ENCODE data around the gene GPRIN2.
A peak's percentile ranks its signal among the peaks of the same experiment; 100 is the strongest.
"Not testable (repeated sequence)": the region's sequence is repeated elsewhere in the genome, so short reads cannot be mapped to it uniquely, and the experiment has no call there.

The GPRIN2 gene

DNA sequence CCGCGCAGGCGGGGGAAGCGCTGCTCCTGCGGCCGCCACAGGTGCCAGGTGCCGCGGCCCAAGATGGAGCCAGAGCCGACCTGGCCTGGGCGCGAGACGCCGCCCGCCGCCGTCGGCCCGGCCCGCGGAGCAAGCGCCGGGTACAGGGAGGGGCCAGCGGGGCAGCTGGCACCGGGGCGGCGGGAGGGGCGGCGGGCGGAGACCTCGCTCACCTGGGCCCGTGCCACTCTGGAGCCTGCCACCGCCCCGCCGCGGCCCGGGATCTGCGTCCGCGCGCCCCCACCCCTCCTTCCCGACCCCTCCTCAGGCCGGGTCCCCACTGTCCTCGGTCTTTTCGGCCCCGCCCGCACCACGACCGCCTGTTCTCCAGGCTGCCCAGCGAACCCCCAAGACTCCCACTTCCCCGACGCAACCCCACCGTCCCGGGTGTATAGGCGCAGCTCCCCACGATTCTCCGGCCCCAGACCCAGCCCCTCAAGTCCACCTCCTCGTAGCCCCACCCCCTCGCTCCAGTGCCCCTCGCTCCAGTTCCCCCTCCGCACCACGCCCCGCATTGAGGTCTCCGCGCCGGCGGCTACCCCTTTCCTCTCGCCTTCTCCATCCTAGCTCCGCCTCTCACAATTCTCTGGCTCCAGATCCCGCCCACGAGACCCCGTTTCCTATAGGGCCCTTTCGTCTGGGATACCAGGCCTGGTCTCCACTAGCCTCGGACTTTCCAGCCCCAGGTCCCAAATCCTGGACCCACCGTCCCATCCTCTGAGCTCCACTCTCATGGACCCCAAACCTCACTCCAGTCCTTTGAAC is at the start of gene GPRIN2:
Gene GPRIN2, minus strand, starts transcription at position 144 of the 804 bp plus-strand sequence. CDS start 5,922 bp downstream, outside the sequence.
- no peak for DNase-seq

- not testable (repeated sequence) for DNase-seq
These were observed 44.1 kb upstream of the GPRIN2 start for GRCh38 chr10:46600516-46600915.

GRCh38 chr10:46597616-46598246 is 41.3 kb upstream of the GPRIN2 start:
- DNase-seq = not testable (repeated sequence)

DNA sequence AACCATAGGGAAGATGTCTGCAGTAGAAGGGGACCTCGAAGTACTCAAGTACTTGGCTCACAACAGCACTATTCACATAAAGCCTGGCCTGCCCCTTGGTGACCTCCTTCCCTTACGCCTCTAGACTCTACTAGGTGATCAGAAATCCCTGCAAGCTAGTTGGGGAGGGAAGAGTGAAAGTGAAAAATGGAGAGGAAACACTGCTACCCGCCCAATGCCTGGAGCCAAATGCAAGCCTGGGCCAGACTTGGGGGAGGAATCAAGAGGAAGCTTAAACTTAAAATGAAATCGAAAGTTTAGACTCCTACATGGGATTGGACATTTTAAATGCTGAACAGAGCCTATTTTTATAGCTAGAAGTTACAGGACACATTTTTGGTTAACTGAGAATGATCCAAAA is 40.1 kb upstream of the GPRIN2 start:
- peak in 1 of 2 donors; percentile 6 for DNase-seq

- not testable (repeated sequence) for DNase-seq
These were observed 38.1 kb upstream of the GPRIN2 start for GRCh38 chr10:46594453-46595063.

GRCh38 chr10:46593307-46593706 is 36.8 kb upstream of the GPRIN2 start:
- DNase-seq = not testable (repeated sequence)

DNA sequence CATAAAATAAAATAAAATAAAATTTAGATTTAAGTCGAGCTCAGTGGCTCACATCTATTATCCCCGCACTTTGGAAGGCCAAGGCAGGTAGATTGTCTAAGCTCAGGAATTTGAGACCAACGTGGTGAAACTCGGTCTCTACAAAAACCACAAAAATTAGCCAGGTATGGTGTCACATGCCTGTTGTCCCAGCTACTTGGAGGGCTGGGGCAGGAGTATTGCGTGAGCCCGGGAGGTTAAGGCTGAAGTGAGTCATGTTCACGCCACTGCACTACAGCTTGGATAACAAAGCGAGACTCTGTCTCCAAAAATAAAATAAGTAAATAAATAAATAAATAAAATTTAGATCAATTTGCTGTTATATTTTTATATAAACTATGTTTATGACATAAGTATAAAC is 34.6 kb upstream of the GPRIN2 start:
- DNase-seq = not testable (repeated sequence)

GRCh38 chr10:46589589-46589988 is 33.1 kb upstream of the GPRIN2 start:
- DNase-seq = not testable (repeated sequence)

- not testable (repeated sequence) for DNase-seq
These were observed 31.8 kb upstream of the GPRIN2 start for GRCh38 chr10:46588221-46588620.

DNA sequence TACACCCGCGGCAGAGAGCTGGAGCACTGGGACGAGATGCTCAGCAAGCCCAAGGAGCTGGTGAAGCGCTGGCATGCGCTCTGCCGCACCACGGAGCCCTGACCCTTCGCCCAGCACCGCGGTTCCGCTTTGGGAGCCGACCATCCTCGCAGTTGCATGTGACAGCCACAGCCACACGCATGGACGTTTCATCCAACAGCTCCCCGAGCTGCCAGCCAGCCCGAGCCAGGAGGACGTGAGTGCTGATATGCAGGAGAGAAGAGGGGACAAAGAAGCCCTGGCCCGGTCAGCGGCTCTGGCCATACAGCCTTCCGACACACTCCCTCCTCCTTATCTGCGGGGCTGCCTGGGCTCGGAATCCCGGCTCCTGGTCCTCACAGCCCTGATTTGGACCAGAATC is 31.1 kb upstream of the GPRIN2 start:
- not testable (repeated sequence) for DNase-seq

- DNase-seq = not testable (repeated sequence)
These were observed 28.8 kb upstream of the GPRIN2 start for GRCh38 chr10:46585246-46585645.

DNA sequence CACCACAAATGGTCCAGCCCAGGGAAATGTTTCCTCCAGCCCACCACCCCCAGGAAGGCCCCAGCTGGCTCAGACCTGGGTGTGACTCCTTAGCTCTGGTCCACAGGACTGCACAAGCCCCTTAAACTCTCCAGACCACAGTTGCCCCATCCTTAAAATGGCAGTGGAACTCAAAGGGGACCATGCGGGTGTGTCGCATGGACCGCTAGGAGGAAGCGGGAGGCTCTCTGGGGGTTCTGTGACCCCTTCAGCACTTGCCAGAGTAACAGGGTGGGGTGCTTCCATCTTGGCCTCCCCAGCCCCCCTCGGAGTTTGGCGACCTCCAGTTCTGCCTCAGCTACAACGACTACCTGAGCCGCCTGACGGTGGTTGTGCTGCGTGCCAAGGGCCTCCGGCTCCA is 27.7 kb upstream of the GPRIN2 start:
- not testable (repeated sequence) for DNase-seq

DNA sequence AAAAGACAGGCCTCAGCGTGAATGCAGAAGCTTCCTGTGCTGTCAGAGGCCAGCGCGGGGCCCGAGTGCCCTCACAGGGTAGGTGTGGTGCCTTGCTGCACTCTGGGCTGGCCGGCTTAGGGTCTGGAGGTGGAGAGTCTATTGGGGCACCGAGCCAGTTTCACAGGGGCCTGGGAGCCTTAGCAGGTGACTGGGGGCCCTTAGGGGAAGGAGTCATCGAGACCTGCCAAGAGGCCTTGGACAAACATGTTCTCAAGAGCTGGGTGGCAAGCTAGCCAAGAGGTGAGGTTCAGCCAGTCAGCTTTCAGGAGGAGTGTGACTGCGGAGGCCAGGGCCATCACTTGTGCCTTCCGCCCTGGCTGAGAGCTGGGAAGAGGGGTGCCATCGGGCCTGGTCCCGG is 26.1 kb upstream of the GPRIN2 start:
- DNase-seq = not testable (repeated sequence)

DNA sequence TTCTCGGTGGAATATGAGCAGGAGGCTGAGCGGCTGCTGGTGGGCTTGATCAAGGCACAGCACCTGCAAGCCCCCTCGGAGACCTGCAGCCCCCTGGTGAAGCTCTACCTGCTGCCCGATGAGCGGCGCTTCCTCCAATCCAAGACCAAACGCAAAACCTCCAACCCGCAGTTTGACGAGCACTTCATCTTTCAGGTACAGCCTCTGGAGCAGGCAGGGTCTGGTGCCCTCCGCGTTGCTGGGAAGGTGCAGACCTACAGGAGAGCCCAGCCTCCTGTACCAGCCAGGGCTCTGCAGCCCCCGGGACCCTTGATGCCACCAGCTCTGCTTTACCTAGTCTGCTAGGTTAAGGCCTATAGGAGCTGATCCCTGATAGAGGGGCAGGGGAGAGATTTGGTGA is 25.5 kb upstream of the GPRIN2 start:
- DNase-seq = not testable (repeated sequence)

GRCh38 chr10:46579378-46579777 is 22.9 kb upstream of the GPRIN2 start:
- DNase-seq = not testable (repeated sequence)

GRCh38 chr10:46578474-46579178 is 22.2 kb upstream of the GPRIN2 start, which contains the start of gene SYT15:
TSS of gene SYT15 (plus strand) at chr10:46579128. CDS start at chr10:46579169, 41 bp downstream.
- DNase-seq = not testable (repeated sequence)

DNA sequence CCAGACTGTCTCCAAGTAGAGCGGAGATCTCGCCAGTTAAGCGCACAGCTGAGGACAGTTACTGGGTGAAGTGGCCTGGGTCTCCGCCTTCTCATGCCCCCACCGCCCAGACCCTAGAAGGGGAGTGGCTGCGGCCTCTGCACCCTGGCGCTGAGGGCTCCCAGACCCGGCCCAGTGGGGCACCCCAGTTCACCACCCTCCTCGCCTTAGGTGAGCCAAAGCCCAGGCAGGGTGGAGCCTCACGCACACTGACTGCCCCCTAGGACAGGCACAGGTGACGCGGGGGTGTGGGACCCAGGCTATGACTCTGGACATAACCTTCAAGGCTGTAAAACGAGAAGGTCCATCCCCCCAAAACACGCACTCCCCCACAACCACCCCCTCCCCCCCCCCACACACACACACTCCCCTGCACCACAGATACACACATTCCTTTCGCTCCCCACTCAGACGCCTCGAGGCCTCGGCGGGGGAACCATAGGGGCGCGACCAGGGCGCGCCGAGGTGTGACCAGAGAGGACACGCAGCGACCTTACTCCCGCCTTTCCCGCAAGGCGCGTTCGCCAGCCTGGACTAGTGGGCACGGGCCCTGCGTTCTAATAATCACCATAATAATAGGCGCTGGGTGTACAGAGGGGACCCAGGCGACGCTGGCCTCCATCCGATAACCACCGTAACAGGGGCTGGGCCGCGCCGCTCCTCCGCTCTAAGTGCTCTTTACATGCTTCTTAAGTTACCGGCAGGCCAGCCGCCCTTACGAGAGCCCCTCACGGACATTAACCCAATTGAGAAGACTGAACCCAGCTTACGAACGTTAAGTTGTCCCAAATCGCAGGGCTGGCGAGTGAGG is 21.4 kb upstream of the GPRIN2 start:
- DNase-seq = not testable (repeated sequence)

DNA sequence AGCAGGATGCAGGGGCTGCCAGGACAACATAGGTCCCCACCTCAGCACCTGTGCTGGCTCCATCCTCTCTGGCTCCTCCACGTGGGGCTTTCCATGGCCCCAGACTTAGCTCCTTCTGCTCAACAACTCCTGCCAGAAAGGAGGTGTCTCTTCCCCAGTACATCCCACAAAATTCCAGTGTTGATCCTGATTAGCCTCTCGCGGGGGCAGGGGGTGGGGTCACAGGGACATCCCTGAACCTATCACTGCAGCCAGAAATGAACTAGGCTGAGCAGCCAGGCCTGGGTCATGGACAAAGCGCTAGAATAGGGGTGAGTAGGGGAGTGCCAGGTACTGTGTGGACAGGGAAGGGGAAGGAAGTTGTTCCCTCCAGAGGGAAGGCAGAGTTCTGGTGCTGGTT is 17.4 kb upstream of the GPRIN2 start:
- not testable (repeated sequence) for DNase-seq

GRCh38 chr10:46573314-46573713 is 16.9 kb upstream of the GPRIN2 start:
- DNase-seq = not testable (repeated sequence)

DNA sequence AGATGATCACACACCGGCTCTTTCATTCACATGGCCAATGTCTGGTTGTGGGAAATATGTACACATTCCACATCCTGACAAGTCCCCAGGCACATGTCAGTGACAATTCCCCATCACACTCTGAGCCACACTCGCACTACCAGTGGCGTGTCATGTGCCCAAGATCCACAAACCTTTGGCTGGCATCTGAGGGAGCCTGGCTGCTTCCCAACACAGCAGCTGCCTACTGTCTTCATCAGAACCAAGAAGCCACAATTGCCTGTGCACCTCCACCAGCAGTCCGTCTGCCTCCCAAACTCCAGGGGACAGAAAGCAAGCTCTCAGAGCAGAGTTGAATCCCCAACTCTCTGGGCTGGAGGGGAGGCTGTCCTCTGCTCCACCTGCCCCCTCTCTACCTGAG is 16.3 kb upstream of the GPRIN2 start:
- DNase-seq = not testable (repeated sequence)

- not testable (repeated sequence) for DNase-seq
These were observed 14.2 kb upstream of the GPRIN2 start for GRCh38 chr10:46570655-46571054.

- DNase-seq = not testable (repeated sequence)
These were observed 10.7 kb upstream of the GPRIN2 start for GRCh38 chr10:46567151-46567550.

Data from bone marrow (tissue), 2 donors.